ENCODE data around the gene RASSF9.

DNA sequence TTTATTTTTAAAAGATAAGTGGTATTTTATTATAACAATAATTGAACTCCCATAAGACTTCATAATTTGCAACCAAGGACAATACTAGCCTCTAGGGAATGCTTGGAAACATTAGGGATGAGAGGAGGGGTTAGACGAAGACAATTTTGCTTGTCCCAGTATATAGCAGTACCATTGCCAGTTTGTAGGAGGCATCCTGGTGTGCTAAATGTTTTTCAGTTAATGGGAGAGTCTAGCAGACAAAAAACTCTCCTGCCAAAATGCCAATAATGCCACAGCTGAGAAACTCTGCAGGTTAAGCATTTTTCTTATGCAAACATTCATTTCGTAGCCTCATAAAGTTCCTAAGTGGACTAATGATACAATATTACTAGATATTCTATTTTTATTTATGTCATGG is 38.1 kb downstream of the RASSF9 start:
- TF ChIP-seq, protein P1, sequence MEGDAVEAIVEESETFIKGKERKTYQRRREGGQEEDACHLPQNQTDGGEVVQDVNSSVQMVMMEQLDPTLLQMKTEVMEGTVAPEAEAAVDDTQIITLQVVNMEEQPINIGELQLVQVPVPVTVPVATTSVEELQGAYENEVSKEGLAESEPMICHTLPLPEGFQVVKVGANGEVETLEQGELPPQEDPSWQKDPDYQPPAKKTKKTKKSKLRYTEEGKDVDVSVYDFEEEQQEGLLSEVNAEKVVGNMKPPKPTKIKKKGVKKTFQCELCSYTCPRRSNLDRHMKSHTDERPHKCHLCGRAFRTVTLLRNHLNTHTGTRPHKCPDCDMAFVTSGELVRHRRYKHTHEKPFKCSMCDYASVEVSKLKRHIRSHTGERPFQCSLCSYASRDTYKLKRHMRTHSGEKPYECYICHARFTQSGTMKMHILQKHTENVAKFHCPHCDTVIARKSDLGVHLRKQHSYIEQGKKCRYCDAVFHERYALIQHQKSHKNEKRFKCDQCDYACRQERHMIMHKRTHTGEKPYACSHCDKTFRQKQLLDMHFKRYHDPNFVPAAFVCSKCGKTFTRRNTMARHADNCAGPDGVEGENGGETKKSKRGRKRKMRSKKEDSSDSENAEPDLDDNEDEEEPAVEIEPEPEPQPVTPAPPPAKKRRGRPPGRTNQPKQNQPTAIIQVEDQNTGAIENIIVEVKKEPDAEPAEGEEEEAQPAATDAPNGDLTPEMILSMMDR (conservative IDR thresholded peaks at IDR 0.05; ENCODE audit: low read depth, low read length) = no peak
- no peak for TF ChIP-seq EZH2 (IDR thresholded peaks at IDR 0.05; ENCODE audit: borderline replicate concordance, low read depth, low read length, poor library complexity, severe bottlenecking)

All from A673 (cell line).